NCI-H345 (cell line): ENCODE results near the gene ARX.

Source experiments
- DNase-seq: peaks from one replicate; lab custom pipeline; 2025; lab: John Stamatoyannopoulos, UW

The ARX gene

DNA sequence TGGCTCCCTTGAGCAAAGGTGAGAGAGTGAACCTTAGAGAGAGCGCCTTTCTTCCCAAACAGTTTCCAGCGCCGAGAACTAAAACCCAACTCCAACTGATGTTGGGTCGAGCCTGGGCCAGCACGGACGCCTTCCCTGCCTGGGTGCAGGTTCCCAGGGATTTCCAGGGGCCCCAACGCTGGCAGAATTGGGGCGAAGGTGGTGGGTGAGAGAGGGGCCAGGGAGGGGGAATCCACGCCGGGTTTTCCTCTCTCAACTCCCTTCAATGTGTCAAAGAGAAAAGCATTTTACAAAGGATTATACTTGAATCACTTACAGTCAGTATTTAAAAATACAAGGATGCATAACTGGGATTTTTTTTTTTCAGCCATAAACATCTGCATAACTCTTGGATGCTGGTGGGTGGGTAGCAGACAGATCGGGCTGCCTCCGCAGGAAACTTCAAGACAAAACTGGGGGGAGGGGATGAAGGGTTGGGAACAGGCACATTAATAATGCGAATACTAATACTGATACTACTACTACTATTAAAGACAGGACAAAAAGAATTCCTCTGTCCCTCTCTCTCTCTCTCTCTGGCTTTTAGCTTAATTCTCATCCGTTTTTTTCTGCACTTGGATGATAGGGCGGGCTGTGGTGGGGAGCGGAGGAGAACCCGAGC, 1.3 kb upstream of the ARX start:
- DNase-seq = no peak

GRCh38 chrX:25016361-25016671, 551 bp upstream of the ARX start:
- DNase-seq = no peak

DNA sequence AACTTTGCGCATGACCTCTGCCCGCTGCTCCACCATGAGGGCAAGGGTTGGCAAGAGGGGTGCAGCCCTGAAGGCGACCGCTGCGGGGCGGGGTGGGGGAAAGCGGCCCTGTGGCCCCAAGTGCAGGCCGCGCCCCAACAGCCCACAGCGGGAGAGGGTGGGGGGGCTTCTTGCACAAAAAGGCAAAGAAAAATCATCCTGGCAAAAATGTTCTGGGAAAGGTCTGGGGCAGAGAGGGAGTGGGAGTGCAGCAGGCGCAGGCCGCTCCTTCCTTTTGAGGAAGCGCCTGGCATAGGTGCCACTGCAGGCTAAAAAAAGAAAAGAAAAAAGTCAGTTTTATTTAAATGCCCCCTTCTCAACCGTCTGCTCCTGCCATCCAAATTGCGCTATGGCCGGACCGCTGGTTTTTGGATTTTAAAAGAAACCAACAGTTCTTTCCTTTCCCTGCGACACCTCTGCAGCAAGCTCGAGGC, 1.4 kb downstream of the ARX start:
- DNase-seq = no peak

- no peak for DNase-seq
Measured at GRCh38 chrX:25013632-25014365, 2.0 kb downstream of the ARX start.

DNA sequence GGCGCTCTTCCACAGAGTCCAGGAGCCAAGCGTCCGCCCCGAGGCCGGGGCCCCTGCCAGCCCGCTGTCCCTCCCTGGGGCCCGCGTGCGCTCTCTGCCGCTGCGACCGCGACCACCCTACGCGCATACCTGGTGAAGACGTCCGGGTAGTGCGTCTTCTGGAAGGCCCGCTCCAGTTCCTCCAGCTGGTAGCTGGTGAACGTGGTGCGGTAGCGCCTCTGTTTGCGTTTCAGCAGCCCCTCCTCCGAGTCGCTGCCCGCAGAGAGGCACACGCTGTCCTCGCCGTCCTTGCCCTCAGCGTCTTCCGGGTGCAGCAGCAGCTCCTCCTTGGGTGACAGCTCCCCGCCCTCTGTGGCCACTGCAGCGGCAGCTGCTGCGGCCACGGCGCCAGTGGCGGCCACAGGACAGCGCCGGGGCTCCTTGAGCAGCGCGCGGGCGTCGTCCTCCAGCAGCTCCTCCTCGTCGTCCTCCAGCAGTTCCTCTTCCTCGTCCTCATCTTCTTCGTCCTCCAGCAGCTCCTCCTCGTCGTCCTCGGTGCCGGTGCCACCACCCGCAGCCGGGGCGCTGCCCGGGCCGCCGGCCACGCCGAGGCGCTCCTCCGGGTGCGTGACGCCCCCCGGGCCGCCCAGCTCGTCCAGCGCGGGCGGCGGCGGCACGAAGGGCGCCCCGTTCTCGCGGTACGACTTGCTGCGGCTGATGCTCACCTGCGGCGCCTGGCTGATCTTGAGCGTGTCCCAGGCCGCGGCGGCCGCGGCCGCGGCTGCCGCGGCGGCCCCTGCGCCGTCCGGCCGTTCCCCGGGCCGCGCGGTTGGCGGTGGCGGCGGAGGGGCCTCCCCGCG, 2.8 kb downstream of the ARX start:
- DNase-seq = no peak

DNA sequence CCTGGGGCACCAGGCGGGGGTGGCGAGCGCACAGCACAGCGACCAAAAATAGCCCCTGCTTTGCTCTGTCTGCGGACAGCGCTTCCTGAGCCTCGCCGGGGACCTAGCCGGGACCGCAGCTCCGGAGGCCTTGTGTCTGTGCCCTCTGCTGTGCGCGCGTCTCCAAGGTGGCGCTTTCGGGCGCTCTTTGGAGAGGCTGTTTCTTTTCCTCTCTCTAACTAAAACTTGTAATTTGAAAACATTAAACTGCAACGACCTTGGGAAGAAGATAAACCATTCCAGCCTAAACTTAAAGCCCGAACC, 3.4 kb downstream of the ARX start:
- no peak for DNase-seq

DNA sequence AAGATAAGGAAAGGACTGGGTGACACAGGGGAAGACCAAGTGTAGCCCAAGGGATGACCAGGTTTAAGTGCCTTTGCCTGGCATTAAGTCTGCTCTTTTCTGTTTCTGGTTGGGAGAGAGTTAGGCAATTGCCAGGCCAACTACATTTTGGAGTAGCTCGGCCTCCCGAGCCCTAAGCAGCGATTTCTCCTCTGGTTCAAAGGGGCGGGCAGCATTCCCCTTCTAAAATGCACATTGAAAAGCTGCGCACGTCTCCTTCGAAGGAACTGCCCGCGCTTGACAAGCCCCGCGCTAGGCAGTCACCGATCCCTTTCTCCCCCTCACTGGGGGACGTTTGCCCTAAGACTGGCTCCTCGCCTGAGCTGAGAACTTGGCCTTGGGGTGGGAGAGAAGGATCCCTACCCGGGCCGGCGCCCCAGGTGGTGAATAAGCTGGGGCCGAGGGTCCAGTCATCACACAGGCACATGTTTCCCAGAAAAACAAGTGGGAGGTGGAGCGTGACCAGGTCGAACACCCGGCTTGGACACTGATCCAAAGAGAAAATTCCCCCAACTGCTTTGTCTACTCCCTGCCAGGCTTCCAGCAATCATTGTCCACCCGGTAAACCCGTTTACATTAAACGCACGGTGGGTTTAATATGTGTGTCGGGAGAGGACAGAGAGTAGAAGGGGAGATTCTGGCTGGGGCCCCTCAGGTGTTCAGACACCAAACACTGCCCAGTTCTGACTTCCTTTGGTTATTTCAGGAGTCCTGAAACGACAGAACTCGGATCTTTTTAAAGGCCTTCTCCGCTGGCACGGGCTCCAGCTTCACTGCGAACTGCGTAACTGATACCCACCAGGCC, 4.0 kb downstream of the ARX start:
- no peak for DNase-seq

DNA sequence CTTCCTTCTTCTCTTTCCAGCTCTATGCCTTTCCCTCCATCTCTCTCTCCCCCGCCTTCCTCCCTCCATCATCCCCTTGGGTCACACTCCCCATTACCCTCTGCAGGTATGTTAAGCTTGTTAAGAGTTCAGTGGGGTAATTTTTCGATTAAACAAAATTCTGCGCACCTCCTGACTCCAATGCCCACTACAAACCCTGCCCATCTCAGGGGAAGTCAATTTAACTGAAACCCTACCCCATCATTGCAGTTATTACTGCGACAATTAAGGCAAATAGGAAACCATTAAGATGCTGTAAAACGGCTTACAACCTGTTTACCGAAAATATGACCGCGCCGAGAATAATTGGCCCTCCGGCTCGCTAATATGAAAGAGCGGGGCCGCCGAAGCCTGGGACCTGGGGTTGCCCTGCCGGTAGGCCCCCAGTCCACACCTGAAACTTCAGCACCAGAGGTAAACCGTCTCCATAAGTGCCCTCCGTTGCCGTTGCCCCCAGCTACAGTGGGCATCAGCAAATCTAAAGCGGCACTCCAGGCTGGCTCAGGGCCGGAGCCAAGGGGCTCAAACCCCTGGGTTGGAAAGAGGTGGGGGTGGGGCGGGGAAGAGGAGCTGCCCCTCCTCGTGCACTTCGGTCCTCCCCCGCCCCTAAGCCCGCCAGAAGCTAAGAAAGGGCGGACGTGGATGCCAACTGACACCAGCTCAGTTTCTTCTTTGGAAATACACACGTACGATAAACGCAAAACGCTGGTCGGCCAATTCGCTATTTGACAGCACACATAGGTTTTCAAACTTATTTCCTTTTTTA, 4.8 kb downstream of the ARX start:
- no peak for DNase-seq

DNA sequence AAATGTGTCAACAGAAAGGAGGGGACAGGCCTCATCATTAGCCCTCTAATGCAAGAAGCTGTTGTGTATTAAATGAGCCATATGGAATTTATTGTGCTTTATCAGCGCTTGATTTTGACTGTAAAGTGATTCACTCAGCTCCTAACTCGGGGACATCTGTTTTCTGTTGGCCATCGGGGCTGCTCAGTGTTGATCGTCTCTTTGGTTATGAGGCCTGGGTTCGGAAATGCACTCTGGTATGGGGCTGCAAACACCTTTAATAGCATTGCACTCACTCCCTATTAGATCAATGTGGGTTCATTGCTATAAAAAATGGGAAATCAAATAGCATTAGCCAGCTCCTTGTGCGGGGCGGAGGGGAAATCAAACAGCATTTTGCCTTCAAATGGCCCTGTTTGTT, 6.4 kb downstream of the ARX start:
- DNase-seq = no peak

- no peak for DNase-seq
Measured at GRCh38 chrX:25007059-25008053, 8.4 kb downstream of the ARX start.

GRCh38 chrX:25006586-25007058, 9.1 kb downstream of the ARX start:
- no peak for DNase-seq

DNA sequence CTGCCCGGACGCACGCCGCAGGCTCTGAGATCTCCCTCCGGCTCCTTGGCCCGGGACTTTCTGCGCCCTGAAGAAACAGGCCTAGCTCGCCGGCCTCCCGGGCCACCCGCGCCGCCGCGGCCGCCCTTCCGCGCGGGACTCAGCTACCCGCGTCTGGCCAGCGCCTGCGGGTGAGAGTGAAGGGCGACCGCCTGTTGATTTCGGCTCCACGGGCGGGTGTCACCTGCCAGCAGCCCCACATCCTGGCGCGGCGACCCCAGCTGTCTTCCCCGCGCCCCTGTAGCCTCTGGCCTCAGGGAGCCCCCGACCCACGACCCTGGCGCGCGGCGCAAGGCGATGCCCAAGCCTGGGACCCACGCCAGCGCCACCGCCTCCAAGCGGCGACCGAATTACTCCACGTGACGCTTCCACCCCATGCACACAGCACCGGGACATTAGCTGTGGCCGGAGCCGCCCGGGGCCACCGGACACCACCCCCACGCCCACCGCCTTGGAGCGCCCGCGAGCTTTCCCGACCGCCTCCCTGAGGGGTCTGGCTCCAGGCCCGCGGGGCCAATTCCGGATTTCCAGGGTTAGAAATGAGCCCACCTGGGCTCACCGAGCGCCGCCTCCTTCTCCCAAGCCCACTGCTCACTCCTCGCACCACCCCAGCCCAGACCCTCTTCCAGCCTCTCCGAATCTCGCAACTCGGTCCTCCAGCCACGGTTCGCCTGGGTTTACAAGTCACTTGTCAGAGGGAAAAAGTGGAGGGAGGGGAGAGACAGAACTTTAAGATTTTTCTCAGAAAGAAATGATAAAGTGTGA, 10.2 kb downstream of the ARX start:
- DNase-seq = no peak

GRCh38 chrX:25005034-25005381, 10.8 kb downstream of the ARX start:
- DNase-seq = no peak

DNA sequence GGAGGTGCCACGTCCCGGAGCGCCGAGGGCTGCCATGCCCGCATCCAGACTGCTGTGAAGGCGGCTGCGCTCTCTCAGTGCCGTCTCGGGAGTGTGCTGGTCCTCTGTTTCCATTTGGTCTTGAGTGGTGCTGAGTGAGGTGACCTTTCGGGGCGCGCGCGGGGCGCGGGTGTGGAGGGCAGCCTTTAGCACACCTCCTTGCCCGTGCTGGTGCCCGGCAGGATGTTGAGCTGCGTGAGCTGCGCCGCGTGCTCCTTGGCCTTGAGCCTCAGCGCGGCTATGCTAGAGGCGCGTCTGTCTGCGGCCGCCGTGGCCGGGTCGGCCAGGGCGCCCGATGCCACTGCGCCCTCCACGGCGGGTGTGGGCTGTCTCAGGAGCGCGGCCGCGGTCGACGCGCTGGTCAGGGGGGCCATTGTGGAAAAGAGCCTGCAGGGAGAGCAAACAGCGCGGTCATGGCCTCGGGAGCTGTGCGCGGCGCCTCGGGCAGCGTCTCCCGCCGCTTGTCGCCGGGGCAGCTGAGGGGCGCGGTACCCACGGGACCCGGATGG, 11.2 kb downstream of the ARX start:
- DNase-seq = no peak

DNA sequence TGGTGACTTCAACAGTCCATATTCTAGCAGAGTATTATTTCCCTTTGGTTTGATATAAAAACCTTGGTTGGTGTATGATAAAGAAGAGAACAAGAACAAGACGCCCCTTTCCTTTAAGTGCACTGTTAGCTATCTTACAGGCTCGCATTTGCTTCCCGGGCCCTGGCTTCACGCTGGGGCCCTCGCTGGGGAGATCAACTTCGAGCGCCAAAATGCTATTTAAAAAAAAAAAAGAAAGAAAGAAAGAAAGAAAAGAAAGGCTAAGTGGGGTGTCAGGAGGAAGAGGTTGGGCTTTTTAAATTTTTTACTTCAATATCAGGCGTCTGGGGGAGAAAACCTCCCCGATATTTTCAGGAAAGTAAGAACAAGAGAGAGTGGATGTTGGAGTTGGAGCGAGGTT, 11.7 kb downstream of the ARX start:
- DNase-seq = no peak

- no peak for DNase-seq
Measured at GRCh38 chrX:25003066-25003849, 12.5 kb downstream of the ARX start.

- DNase-seq = no peak
Measured at GRCh38 chrX:25002661-25003020, 13.1 kb downstream of the ARX start.
